ENCODE data around the gene CUEDC1. TPM values are rescaled to one million over a fixed set of nuclear protein-coding genes. Genes with fewer than 3 reads are reported as not detected.

CUEDC1 gene
- total RNA-seq, 2 donors from 2014 or later: 0.19 TPM; not detected in 1

DNA sequence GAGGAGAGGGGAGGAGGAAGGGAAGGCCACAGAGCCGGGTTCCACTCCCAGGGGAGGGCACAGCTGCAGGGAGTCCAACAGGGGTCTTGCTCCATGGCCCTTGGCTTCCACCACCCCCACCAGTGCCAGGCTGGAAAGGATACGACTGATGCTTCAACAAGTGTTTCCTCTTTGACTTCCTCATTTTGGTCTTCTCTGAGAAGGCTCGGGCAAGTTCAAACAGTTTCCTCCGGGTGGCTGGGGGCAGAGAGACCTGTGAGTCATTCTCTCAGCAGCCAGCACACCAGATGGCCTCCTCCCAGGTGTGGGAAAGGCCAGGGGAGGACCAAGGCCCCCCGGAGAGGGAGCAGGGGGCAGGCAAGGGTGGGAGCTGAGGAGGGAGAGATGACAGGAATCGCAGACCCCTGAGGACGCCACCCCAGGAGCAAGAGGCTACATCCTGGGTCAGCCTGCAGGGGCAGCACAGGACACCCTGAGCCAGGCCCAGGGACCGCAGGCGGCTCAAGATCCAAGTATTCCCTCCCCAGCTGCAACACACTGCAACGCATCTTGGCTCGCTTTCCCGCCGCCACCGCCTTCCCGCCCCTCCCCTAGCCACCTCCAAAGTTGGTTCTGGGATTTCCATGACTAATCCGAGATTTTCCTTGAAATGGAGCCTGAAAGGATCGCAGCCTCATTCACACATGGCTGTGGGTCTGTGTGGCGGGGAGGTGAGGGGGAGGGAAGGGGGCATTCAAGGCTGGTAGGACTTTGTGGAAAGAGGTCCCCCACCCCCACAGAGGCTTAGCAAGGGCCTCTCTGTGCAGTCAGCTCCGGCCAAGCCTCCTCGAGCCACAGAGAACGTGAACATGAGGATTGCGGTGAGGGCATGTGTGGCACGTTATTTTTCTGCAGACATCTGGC, 87.0 kb downstream of the CUEDC1 start:
- Mint-ChIP-seq H3K27me3 (peaks cover 19 to 20% of the 10 kb centered on the region in 2 donors), H3K9me3 (no peaks in the 10 kb centered on the region)
- peak; percentile 21 to 57 for ATAC-seq

DNA sequence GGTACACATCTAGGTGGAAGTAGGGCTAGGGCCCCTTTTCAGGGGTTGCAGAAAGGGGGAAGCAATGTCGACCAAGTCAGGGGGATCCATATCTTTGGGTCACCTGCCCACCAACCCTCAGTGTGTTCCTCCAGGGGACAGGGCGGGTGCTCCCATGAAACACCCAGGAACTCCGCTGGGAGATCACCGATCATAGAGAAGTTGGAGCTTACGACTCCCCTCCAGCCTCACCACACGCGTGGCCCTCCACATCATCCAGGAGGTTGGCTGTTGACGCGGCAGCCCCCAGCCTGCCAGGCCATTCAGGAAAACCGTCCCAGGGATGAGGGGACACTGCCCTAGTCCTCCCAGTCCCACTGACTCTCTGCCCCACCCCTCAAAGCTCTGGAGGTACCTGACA, 88.1 kb downstream of the CUEDC1 start:
- Mint-ChIP-seq H3K4me1 (ENCODE audit: low read depth in 2 of 2) (peaks cover 0 to 4% of the 10 kb centered on the region in 2 donors), H3K27ac (no peak overlapping the region)

More for the DNA sequence above, 87.0 kb downstream of the CUEDC1 start:
- H3K4me3 Mint-ChIP-seq: no peak overlapping the region
- peak; percentile 44 for DNase-seq (ENCODE audit: low spot score)
- H3K4me1 Mint-ChIP-seq (ENCODE audit: low read depth in 2 of 2): peaks cover 0 to 4% of the 10 kb centered on the region in 2 donors
- no peak overlapping the region for H3K27ac Mint-ChIP-seq
- no peaks in the 10 kb centered on the region for H3K36me3 Mint-ChIP-seq

DNA sequence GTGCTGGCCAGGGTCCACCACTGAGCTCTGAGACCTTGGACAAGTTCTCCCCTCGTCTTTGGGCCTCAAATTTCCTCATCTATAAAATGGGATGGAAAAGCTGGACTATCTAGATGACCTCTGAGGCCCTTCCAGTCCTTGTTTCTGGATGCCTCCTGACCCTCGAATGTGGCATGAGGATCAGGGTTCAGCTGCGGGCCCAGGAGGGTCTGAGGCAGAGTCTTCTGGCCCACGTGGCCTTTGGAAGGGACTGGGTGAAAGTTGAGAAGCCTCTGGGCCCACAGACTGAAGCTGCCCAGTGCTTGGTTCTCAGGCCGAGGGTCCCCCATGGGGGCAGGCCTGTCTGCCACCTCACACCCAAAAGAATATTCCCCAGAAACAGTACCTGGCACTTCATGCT, 88.5 kb downstream of the CUEDC1 start:
- DNase-seq (ENCODE audit: low spot score): no peak
- Mint-ChIP-seq H3K27ac (no peak overlapping the region), H3K27me3 (peaks cover 20 to 24% of the 10 kb centered on the region in 2 donors), H3K36me3 (no peaks in the 10 kb centered on the region), H3K4me3 (no peak overlapping the region), H3K4me1 (ENCODE audit: low read depth in 2 of 2) (peaks cover 0 to 4% of the 10 kb centered on the region in 2 donors), H3K9me3 (no peaks in the 10 kb centered on the region)
- no peak for ATAC-seq

More for the DNA sequence above, 88.1 kb downstream of the CUEDC1 start:
- H3K36me3 Mint-ChIP-seq: no peaks in the 10 kb centered on the region
- H3K27me3 Mint-ChIP-seq: peaks cover 23 to 24% of the 10 kb centered on the region in 2 donors
- DNase-seq (ENCODE audit: low spot score): no peak
- no peaks in the 10 kb centered on the region for H3K9me3 Mint-ChIP-seq
- ATAC-seq: no peak
- H3K4me3 Mint-ChIP-seq: no peak overlapping the region

DNA sequence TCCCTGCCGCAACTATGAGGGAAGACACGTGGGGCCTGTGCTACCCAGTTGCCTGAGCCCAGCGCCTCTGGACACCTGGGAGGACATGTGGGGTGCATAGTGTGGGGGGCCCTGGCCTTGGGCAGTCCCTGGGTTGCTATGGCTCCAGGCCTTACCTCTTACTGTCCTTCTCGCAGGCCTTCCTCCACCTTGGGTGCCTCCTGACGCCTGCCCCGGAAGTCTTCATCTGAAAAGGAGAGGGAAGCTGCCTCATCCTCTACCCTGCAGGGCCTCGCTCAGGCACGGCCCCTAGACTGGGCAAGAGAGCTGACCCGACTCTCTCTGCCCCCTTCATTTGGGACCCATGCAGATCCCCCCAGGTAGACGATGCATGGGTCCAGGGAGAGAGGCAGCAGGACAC, 88.9 kb downstream of the CUEDC1 start:
- H3K9me3 Mint-ChIP-seq: no peaks in the 10 kb centered on the region
- H3K36me3 Mint-ChIP-seq: no peaks in the 10 kb centered on the region
- no peak for DNase-seq (ENCODE audit: low spot score)
- no peak overlapping the region for H3K4me3 Mint-ChIP-seq
- no peak for ATAC-seq
- peaks cover 0 to 4% of the 10 kb centered on the region in 2 donors for H3K4me1 Mint-ChIP-seq (ENCODE audit: low read depth in 2 of 2)
- no peak overlapping the region for H3K27ac Mint-ChIP-seq
- H3K27me3 Mint-ChIP-seq: peaks cover 22 to 25% of the 10 kb centered on the region in 2 donors

DNA sequence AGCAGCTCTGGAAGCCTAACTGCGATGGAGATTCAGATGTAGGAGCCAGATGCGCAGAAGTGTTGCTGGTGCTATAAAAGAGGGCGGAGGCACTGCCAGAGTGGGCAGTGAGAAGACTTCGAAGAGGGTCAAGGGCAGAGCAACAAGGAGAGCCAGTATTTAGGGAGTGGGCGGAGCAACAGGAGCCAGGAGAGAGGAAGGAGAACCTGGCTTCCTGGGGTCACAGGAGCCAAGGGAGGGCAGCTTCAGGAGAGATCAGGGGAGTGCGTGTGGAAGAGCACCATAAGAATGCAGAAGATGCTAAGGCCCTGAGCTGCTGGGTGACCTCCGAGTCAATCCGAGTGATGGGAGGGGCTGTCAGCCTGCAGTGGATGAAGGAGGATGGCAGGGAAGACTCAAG, 90.9 kb downstream of the CUEDC1 start:
- DNase-seq (ENCODE audit: low spot score): no peak
- Mint-ChIP-seq H3K27me3 (peaks cover 30 to 38% of the 10 kb centered on the region in 2 donors), H3K4me3 (no peak overlapping the region), H3K9me3 (no peaks in the 10 kb centered on the region), H3K36me3 (no peaks in the 10 kb centered on the region), H3K27ac (no peak overlapping the region), H3K4me1 (ENCODE audit: low read depth in 2 of 2) (peaks cover 2 to 12% of the 10 kb centered on the region in 2 donors)
- no peak for ATAC-seq

DNA sequence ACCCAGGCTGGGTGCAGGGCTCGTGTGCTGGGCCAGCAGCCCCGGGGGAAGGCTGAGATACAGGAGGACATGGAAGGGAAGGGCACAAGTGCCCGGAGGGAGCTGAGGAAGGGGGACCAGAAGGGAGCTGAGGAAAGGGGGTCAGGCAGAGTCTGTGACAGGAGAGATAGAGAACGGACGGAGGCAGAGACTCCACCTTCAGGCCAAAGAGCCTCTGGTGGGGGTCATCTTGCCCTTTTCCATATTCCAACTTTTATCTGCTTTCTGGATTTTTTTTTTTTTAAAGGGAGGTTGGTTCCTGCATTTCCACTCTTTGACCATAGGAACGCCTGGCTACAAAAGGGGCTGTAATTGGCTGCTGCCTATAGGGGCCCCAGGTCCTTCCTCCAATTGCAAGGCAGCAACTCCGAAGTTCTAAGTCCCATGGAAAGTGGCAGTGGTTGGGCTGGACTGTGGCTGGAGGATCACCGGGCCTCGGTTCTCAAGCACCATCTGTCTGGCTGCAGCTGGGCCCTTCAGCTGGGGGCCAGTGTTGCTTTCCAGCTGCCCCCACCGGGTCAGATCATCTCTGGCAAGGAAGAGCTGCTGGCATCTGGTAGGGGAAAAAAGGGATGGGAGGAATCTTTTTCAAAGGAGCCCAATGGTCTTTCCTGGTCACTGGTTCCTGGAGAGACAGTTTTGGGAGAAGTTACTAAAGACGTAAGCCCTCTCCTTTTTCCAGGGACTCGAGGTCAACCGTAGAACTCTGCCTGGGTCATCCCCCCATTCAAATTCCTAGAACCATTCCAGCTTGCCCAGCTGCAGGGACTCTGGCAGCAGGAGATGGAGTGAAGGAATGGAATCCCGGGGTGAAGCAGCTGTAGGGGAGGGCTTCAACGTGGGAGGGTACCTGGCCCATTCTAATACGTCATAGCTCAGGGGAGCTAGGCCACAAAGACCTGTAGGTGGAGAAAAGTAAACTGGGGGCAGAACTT, 92.2 kb downstream of the CUEDC1 start:
- no peaks in the 10 kb centered on the region for H3K9me3 Mint-ChIP-seq
- no peak overlapping the region for H3K27ac Mint-ChIP-seq
- DNase-seq (ENCODE audit: low spot score) (no peak), ATAC-seq (no peak)
- H3K4me1 Mint-ChIP-seq (ENCODE audit: low read depth in 2 of 2): peaks cover 2 to 12% of the 10 kb centered on the region in 2 donors
- H3K36me3 Mint-ChIP-seq: no peaks in the 10 kb centered on the region
- no peak overlapping the region for H3K4me3 Mint-ChIP-seq
- peaks cover 37 to 48% of the 10 kb centered on the region in 2 donors for H3K27me3 Mint-ChIP-seq

DNA sequence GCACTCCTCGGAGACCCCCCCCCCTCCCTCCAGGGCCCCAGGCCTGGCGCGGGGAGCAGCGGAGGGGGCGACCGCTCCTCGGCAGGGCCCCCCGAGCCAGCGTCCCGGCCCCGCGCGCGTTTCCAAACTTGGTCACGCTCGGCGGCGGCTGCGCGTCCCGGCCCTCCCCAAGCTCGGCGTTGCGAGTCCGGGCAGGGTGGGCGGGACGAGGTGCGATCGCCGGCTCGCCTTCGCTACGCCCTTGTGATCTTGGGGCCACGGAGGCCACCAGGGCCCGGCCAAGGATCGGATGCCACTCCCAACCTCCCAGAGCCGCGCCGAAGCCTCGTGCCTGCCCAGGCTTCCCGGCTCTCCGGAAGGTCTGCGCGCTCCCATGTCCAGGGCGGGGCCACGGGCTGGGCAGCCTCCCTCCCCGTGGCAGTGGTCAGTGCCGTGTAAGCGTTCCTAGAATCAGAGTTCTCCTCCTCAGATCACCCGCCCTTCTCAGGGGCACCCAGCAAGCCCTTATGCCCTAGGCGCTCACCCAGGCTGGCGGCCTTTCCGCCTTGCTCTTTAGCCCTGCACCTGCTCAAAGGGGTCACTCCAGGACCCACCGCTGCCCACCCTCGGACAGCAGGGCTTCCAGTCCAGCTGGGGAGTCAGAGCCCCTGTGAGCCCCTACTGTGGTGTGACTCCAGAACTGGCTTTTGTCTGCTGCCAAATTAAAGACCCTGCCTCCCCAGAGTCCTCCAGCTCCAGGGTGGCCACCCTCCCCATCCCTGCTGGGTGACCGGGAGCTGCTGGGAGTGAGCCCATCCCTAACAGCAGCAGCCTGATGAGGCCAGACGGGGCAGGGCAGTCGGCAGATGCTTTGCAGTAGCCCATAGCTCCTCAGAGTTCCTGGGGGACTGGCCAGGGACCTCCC, 93.2 kb downstream of the CUEDC1 start:
- Mint-ChIP-seq H3K27ac (no peak overlapping the region), H3K4me1 (ENCODE audit: low read depth in 2 of 2) (peaks cover 2 to 8% of the 10 kb centered on the region in 2 donors), H3K4me3 (no peak overlapping the region), H3K27me3 (peaks cover 32 to 48% of the 10 kb centered on the region in 2 donors), H3K36me3 (no peaks in the 10 kb centered on the region), H3K9me3 (no peaks in the 10 kb centered on the region)
- ATAC-seq (no peak), DNase-seq (ENCODE audit: low spot score) (no peak)

DNA sequence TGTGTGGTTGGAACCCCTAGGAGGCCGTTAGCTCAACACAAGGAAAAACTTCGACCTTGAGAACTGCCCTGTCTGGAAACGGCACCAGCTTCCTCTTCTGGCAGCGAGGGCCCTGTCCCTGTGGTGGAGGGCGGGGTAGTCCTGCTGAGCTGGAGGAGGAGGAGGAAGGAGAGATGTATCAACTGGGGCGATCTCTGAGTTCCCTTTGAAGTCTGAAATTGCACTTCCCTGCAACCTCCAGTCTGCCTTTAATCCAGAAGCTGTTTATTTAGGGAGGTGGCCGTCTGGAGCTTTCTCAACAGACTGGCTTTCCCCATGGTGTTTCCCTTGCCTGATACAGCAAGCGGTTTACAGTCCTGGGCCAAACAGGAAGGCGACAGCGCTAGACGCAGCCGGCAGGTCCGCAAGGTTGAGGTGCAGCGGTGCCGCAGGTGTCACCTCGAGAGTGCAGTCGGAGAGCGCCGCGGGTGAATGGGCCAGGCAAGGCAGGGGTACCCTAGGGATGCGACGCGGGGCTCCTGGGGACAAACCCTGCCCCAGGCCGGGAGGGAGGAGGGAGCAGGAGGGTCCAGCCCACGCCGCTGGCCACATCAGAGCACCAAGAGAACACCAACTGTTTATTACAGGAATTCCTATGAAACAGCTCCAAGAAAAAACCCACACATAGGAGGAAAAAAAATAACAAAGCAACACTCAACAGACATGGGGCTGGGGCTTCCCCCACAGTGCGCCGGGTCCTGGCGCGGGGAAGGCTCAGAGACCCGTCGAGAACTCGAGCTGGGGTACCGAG, 94.0 kb downstream of the CUEDC1 start:
- H3K36me3 Mint-ChIP-seq: no peaks in the 10 kb centered on the region
- peak in 1 of 2 donors; percentile 26 for ATAC-seq
- no peak overlapping the region for H3K27ac Mint-ChIP-seq
- H3K9me3 Mint-ChIP-seq: no peaks in the 10 kb centered on the region
- peak overlapping the region; percentile 71 for H3K4me3 Mint-ChIP-seq
- no peak for DNase-seq (ENCODE audit: low spot score)
- H3K27me3 Mint-ChIP-seq: peaks cover 32 to 48% of the 10 kb centered on the region in 2 donors
- peaks cover 2 to 8% of the 10 kb centered on the region in 2 donors for H3K4me1 Mint-ChIP-seq (ENCODE audit: low read depth in 2 of 2)

DNA sequence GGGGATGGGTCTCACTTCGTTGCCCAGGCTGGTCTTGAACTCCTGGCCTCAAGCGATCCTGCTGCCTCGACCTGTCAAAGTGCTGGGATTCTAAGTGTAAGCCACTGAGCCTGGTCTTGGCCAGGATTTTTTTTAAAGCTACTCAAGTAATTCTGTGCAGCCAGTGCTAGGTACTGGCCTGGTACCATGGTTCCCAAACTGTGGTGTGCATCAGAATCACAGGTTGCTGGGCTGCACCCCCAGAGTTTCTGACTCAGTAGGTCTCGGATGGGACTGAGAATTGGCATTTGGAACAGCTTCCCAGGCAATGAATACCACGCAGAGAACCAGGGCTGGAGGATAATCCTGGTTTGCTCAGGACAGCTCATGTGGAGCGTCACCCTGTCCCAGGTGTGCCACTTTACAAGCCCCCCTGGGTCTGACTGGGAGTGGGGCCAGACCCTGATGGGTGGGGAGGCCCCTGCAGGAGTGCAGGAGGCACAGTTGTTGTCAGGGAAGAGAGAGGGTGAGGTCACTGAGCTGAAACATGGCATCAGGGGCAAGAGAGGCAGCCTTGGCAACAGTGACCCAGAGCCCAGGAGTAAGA, 94.7 kb downstream of the CUEDC1 start:
- H3K4me1 Mint-ChIP-seq (ENCODE audit: low read depth in 2 of 2): peaks cover 2 to 8% of the 10 kb centered on the region in 2 donors
- no peaks in the 10 kb centered on the region for H3K36me3 Mint-ChIP-seq
- no peaks in the 10 kb centered on the region for H3K9me3 Mint-ChIP-seq
- peak overlapping the region; percentile 71 for H3K4me3 Mint-ChIP-seq
- DNase-seq (ENCODE audit: low spot score) (no peak), ATAC-seq (no peak)
- H3K27me3 Mint-ChIP-seq: peaks cover 32 to 48% of the 10 kb centered on the region in 2 donors
- H3K27ac Mint-ChIP-seq: no peak overlapping the region

DNA sequence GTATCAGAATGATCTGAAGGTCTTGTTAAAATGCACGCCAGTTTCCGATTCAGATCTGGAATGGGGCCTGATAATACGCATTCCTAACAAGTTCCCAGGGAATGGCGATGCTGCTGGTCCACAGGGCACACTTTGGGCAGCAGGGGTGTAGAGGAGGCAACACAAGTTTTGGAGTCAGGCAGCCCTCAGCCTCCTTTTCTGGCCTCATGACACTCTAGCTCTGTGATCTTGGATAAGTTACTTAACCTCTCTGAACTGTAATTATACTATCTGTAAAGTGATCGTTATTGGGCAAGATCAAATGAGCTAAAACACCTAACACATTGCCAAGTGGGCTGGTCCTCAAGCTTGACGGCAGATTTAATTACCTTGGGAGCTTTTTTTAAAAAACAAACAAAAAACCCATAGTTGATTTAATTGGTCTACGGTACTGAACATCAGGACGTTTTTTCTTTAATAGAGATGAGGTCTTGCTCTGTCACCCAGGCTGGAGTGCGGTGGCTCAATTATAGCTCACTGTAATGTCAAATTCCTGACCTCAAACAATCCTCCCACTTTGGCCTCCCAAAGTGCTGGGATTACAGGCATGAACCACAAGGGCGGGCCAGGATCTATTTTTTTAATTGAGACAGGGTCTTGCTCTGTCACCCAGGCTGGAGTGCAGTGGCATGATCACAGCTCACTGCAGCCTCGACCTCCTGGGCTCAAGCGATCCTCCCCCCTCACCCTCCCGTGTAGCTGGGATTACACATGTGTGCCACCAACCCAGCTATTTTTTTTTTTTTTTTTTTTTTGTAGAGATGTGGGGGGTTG, 95.4 kb downstream of the CUEDC1 start:
- Mint-ChIP-seq H3K9me3 (no peaks in the 10 kb centered on the region), H3K36me3 (no peaks in the 10 kb centered on the region), H3K4me1 (ENCODE audit: low read depth in 2 of 2) (peaks cover 2 to 8% of the 10 kb centered on the region in 2 donors), H3K27ac (no peak overlapping the region), H3K4me3 (no peak overlapping the region), H3K27me3 (peaks cover 32 to 45% of the 10 kb centered on the region in 2 donors)
- ATAC-seq (no peak), DNase-seq (ENCODE audit: low spot score) (no peak)

DNA sequence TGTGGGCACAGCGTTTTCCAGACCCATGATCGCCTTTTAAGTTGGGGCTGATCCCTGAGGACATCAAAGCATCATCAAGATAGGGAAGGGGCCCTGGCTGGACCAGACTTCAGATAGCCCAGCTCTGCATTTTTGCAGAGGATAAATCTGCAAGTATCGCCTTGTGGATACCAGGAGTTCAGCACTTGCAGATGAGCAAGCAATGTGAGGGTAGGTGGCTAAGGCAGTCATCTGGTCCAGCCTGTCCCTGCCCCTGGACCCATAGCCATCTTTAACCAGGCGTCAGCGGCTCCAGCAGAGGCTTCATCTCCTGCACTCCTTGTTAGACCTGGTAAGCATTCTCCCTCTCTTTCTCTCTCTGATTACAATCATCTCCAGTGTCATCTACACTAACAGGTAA, 96.4 kb downstream of the CUEDC1 start:
- DNase-seq (ENCODE audit: low spot score): no peak
- Mint-ChIP-seq H3K4me1 (ENCODE audit: low read depth in 2 of 2) (peaks cover 2 to 8% of the 10 kb centered on the region in 2 donors), H3K27me3 (peaks cover 27 to 35% of the 10 kb centered on the region in 2 donors), H3K36me3 (no peaks in the 10 kb centered on the region), H3K9me3 (no peaks in the 10 kb centered on the region), H3K27ac (no peak overlapping the region), H3K4me3 (no peak overlapping the region)
- no peak for ATAC-seq
